ENCODE measurements around the gene DNAH2.

The DNAH2 gene

GRCh38 chr17:7727886-7728285 is 10.3 kb downstream of the DNAH2 start:
- no peak for DNase-seq

GRCh38 chr17:7729816-7730215 is 12.3 kb downstream of the DNAH2 start:
- no peak for DNase-seq

DNA sequence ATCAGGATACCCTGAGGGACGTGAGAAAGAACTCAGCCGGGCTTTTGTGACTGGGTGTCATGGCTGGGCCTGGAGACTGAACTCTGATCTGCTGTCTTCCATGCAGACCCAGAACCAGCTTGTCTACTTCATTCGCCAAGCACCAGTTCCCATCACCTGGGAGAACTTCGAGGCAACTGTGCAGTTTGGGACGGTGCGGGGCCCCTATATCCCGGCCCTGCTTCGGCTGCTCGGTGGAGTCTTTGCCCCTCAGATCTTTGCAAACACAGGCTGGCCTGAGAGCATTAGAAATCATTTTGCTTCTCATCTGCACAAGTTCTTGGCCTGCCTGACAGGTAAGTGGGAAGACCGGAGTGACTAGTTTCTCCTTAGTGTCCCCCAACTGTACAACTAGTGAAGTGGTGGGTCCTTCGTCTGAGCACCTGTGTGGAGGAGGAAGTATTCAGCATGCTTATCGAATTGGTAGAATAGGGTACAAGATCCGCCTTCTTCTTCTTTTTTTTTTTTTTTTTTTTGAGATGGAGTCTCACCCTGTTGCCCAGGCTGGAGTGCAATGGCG is 15.5 kb downstream of the DNAH2 start:
- DNase-seq = no peak

DNA sequence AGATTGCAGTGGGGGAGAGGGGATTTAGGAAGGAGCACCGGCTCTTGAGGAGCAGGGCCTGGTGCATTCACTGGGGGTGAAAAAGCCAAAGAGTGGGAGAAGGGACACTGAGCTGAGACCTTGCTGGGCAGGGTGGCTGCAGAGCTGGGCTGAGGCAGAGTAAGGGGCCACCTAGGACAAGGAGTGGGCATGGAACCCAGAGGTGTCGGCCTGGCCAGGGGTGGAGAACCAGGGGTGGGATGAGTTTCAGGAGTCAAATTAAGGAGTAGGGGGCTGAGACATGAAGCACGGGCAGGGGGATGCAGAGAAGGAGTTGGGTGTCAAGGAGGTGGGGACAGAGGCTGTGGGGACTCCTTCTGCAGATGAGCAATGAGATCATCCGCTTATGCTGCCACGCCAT is 20.1 kb downstream of the DNAH2 start:
- DNase-seq = no peak

DNA sequence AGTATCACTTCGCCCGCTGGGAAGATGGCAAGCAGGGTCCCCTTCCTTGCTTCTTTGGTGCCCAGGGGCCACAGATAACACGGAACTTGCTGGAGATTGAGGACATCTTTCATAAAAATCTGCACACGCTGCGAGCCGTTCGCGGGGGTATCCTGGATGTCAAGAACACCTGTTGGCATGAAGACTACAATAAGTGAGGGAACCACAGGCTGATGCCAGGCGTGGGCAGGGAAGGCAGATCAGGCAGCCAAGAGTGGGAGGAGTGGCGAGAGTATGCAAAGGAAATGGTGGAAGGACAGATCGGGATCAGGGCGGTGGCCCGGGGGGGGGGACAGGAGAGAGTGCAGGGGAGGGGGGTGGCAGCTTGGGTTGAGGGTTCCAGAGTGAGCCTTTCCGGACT is 22.2 kb downstream of the DNAH2 start:
- no peak for DNase-seq

GRCh38 chr17:7740481-7741001 is 23.0 kb downstream of the DNAH2 start:
- DNase-seq = no peak

- no peak for DNase-seq
Observed at GRCh38 chr17:7742729-7743128, 25.2 kb downstream of the DNAH2 start.

DNA sequence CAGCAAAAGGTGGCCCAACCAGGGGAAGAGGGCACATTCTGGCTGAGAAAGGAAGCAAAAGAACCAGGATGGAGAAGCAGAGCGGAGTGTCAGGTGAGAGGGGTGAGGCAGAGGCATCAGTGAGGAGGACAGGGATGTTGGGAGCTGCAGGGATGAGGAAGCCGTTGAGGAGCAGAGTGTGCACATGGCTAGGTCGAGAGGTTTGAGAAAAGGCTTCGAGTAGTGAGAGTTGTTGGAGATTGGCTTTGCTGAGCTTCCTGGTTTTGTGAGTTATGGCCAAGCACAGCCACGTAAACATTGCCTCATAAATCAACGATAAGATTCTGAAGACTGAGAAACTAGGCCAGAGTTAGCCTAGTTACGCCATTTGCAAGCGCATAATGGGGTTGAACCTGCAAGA is 26.9 kb downstream of the DNAH2 start:
- DNase-seq = no peak

DNA sequence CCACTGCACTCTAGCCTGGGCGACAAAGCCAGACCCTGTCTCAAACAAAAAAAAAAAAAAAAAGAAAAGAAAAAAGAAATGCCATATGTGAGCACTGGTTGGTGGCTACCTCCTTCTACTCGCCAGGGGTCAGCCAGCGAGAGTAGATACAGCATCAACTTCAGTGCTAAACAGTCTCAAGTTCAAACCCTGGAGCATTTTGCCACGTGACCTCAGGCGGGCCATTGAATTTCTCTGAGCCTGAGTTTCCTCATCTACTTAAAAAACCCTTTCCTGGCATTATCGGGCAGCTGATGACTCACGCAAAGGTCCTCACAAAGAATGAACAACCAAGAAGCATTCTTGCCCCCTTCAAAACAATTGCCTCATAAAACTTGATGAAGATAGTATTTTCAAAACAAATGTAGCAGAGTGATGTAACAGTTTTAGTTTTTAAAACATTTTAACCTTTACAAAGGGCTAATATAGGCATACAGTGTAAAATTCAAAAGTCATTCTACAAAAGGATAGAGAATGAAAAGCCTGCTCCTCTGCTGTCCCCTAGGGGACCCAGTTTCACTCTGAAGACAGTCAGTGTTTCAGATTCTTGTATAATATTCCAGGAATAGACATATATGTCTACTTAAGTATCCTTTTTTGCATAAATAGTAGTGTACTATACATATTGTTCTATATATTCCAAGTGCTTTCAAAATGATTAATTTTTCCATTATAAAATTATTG is 28.4 kb downstream of the DNAH2 start:
- DNase-seq = no peak

DNA sequence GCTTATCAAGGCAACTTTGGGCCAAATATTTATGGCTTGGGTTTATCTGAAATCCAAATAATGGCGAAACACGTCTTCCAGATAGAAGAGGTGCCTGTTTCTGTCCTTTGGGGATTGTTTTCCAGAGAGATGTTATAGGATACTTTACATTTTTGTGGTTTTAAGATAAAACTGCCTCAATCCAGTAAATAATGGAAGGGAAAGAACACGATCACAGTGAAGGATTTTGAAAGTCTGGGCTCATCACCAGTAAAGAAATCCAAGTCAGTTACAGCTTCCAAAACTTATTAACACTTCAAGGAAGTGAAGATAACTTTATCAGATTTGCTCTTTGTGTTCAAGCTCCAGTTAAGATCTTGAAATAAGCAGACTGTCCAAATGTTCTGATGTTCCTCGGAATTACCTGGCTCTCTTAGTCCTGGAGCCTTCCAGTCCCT is 30.1 kb downstream of the DNAH2 start:
- no peak for DNase-seq

GRCh38 chr17:7748076-7748775 is 30.7 kb downstream of the DNAH2 start:
- no peak for DNase-seq

DNA sequence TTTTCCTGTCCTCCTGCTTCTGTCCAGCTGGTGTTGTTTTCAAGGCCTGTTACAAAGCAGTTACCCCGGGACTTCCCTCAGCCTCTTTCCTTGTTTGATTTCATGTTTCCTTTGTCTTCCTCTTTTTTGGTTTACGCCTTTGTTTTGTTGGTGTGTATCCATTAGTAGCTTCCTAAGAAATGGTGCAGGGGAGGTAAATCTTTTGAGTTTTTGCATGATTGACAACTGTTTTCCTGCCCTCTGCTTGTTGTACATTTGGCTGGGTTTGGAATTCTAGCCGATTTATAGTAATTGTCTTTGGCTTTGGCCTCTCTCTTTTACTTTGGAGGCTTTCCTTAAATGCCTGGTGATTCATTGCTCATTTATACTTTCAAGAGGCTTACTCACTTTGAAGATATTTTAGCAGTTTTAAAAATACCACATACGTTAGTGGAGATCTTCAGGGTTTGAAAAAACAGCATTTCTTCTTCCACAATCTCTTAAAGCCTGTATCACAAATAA is 32.8 kb downstream of the DNAH2 start:
- DNase-seq = no peak

- DNase-seq = no peak
Observed at GRCh38 chr17:7754656-7755055, 37.1 kb downstream of the DNAH2 start.

DNA sequence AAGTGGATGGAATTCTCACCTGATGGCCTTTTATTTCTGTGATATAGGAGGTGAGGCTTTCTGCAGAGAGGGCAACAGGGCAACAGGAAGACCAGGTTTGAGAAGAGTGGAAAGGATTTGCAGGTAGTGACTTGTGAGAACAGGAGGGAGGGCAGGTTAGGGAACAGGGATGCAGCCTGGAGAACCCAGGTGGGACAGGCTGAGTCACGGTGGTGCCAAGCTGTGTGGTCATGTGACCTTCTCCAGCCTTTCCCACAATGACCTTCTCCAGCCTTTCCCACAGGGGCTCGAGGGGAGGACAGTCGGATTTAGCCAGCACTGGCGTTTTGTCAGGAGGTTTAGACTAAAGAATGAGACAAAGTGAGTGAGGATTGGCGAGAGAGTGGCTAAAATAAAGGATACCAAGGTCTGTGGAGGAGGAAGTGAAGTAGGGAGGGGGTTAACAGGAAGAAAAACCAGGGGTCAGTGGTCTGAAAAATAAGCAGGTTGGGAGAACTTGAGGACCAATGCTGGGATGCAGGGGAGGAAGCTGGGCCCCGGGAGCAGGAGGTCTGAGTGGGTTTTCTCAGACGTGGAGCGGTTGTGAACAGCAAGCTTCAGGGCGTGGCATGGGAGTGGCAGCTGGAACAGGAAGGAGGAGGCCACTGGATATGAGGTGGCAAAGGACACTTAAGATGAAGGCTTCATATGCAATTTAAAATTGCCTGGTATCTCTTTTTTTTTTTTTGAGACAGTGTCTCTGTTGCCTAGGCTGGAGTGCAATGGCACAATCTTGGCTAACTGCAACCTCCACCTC is 37.7 kb downstream of the DNAH2 start:
- DNase-seq = no peak

DNA sequence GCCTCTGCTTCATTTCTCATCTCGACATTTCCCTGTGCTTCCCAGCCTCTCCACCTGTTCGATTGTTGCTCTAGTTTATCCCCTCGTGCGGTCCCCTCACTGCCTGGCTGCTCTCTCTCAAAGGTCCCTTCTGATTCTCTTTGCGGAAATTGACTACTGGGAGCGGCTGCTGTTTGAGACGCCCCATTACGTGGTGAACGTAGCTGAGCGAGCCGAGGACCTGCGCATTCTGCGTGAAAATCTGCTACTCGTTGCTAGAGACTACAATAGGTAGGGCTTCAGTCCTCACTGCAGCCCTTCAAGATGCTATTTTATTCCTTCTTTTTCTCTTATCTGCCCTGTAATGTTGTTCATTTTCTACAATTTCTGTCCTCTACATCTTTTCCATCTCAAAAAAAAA is 39.4 kb downstream of the DNAH2 start:
- no peak for DNase-seq

- DNase-seq = no peak
Observed at GRCh38 chr17:7763919-7764318, 46.4 kb downstream of the DNAH2 start.

GRCh38 chr17:7767004-7767403 is 49.5 kb downstream of the DNAH2 start:
- DNase-seq = no peak

DNA sequence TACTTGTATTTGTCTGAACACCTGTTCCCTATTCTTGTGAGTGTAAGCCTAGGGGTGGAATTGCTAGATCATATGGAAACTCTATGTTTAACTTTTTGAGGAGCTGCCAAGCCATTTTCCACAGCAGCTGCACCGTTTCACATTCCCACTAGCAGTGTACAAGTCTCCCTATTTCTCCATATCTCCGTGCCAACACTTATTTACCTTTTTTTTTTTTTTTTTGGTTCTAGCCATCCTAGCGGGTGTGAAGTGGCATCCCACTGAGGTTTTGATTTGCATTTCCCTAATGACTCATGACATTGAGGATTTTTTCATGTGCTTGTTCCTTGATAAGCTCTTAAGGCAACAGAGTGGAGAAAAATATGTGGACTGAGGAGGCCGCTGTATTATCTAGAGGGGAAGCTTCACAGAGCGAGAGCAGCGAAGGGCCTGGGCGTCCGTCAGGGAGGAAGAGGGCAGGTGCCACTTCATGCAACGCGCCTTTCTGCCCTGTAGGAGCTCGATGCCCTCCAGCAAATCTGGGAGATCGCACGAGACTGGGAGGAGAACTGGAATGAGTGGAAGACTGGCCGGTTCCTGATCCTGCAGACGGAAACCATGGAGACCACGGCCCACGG is 50.0 kb downstream of the DNAH2 start:
- DNase-seq = no peak

GRCh38 chr17:7769854-7770253 is 52.3 kb downstream of the DNAH2 start:
- DNase-seq = no peak

GRCh38 chr17:7774055-7774521 is 56.5 kb downstream of the DNAH2 start:
- DNase-seq = no peak

DNA sequence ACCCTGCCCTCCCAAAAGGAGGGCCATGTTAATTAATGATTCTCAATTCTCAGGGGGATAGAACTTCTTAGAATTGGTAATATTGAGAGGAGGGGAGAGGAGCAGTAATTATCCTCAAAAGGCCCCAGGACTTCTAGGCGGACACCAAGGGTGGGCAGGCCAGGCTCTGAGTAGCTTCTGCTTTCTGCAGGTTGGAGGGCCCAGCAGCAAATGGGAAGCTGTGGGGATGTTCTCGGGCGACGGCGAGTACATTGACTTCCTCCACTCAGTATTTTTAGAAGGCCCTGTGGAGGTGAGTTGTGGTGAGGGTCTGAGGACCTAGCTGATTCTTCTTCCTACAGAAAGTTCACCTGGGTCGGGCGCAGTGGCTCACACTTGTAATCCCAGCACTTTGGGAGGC is 57.5 kb downstream of the DNAH2 start:
- DNase-seq = no peak

DNA sequence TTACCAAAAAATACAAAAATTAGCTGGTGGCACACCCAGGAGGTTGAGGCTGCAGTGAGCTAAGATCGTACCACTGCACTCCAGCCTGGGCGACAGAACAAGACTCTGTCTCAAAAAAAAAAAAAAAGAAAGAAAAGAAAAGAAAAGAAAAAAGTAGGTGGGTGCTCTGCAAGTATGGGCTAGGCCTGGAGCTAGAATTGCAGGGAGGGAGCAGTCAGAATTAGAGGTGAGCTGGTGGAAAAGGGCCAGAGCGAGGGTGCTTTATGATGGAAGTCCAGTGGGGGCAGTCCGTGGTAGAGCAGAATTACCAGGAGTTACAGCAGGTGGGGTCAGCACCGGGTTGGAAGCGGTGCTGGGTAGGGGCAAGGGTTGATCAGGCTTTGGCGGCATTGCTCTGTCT is 59.5 kb downstream of the DNAH2 start:
- DNase-seq = no peak

GRCh38 chr17:7780736-7781135 is 63.2 kb downstream of the DNAH2 start:
- no peak for DNase-seq

All from activated CD4-positive, CD25-positive, alpha-beta regulatory T cell (primary cell).